Neuronal stem cell (in vitro differentiated cells): ENCODE results near the gene ZNF248.

Experiments used
- DNase-seq: peaks from one replicate; pipeline ENCODE4 v3.0.0-alpha.2; 2013; ENCODE audit warnings: low spot score
- H2AFZ ChIP-seq: one replicate; pipeline ENCODE4 v1.6.1; 2013; ENCODE audit warnings: mild to moderate bottlenecking, low read length, inconsistent platforms
- H2AK5ac ChIP-seq: 2 replicates; pipeline ENCODE4 v1.6.1; 2013; ENCODE audit warnings: low read depth, mild to moderate bottlenecking, inconsistent platforms, low read length, moderate library complexity, mixed read lengths
- H2BK120ac ChIP-seq: 2 replicates; pipeline ENCODE4 v1.6.1; 2013; ENCODE audit warnings: low read depth, mild to moderate bottlenecking, inconsistent platforms, low read length, moderate library complexity, mixed read lengths
- H2BK12ac ChIP-seq: one replicate; pipeline ENCODE4 v1.6.1; 2013; ENCODE audit warnings: low read length, inconsistent platforms
- H2BK15ac ChIP-seq: 2 replicates; pipeline ENCODE4 v1.6.1; 2013; ENCODE audit warnings: mild to moderate bottlenecking, low read length, inconsistent platforms, mixed read lengths
- H2BK5ac ChIP-seq: one replicate; pipeline ENCODE4 v1.6.1; 2013; ENCODE audit warnings: inconsistent platforms, mild to moderate bottlenecking, low read length, moderate library complexity
- H3K14ac ChIP-seq: one replicate; pipeline ENCODE4 v1.6.1; 2013; ENCODE audit warnings: low read length, inconsistent platforms
- H3K18ac ChIP-seq: 2 replicates; pipeline ENCODE4 v1.6.1; 2013; ENCODE audit warnings: low read length, inconsistent platforms
- H3K23ac ChIP-seq: 2 replicates; pipeline ENCODE4 v1.6.1; 2013; ENCODE audit warnings: low read depth, mild to moderate bottlenecking, mixed read lengths, low read length, inconsistent platforms; ENCODE audit not compliant: poor library complexity
- H3K27ac ChIP-seq: replicated peaks from 3 replicates; pipeline ENCODE4 v1.5.1; 2013; ENCODE audit warnings: low read length, inconsistent platforms
- H3K27me3 ChIP-seq, 3 experiments: 2 replicates each; pipeline ENCODE4 v1.6.1; 2013; ENCODE audit warnings: low read length in 3 of 3, mild to moderate bottlenecking in 2 of 3, inconsistent platforms in 1 of 3, low read depth in 1 of 3, mixed read lengths in 1 of 3, moderate library complexity in 1 of 3; ENCODE audit not compliant: control insufficient read depth in 3 of 3, insufficient read depth in 3 of 3
- H3K36me3 ChIP-seq, 2 donors: replicated peaks in 1 of 2; 2 replicates each; pipeline ENCODE4 v1.6.1; 2013; ENCODE audit warnings: low read length in 2 of 2; ENCODE audit not compliant: control insufficient read depth in 2 of 2, insufficient read depth in 2 of 2
- H3K4ac ChIP-seq: 2 replicates; pipeline ENCODE4 v1.6.1; 2013; ENCODE audit warnings: inconsistent platforms, mild to moderate bottlenecking, low read length, moderate library complexity
- H3K4me1 ChIP-seq, 2 donors: 1 replicate in 1 of 2; 2 replicates in 1 of 2; pipeline ENCODE4 v1.6.1; 2013; ENCODE audit warnings: low read length in 2 of 2, low read depth in 1 of 2; ENCODE audit not compliant: control insufficient read depth in 2 of 2, insufficient read depth in 1 of 2
- H3K4me2 ChIP-seq: one replicate; pipeline ENCODE4 v1.6.1; 2013; ENCODE audit warnings: mild to moderate bottlenecking, low read length, inconsistent platforms; ENCODE audit not compliant: insufficient read depth, poor library complexity, severe bottlenecking
- H3K4me3 ChIP-seq, 2 donors: 2 replicates each; pipeline ENCODE4 v1.5.1; 2013; ENCODE audit warnings: low read length in 2 of 2, mild to moderate bottlenecking in 2 of 2, inconsistent platforms in 1 of 2, moderate library complexity in 1 of 2
- H3K79me1 ChIP-seq: one replicate; pipeline ENCODE4 v1.6.1; 2013; ENCODE audit warnings: low read depth, mild to moderate bottlenecking, inconsistent platforms, low read length, moderate library complexity
- H3K9ac ChIP-seq: one replicate; pipeline ENCODE4 v1.6.1; 2013; ENCODE audit warnings: mild to moderate bottlenecking, low read depth, low read length, inconsistent platforms; ENCODE audit not compliant: poor library complexity
- H3K9me3 ChIP-seq, 2 donors: replicated peaks in 1 of 2; 2 replicates each; pipeline versions ENCODE3 to v1.6.1; 2013; ENCODE audit warnings: low read length in 2 of 2, mild to moderate bottlenecking in 2 of 2, inconsistent platforms in 1 of 2, low read depth in 1 of 2, mixed read lengths in 1 of 2, moderate library complexity in 1 of 2; ENCODE audit not compliant: control insufficient read depth in 2 of 2, insufficient read depth in 1 of 2
- H4K8ac ChIP-seq: one replicate; pipeline ENCODE4 v1.6.1; 2013; ENCODE audit warnings: low read depth, mild to moderate bottlenecking, inconsistent platforms, low read length, moderate library complexity
- H4K91ac ChIP-seq: one replicate; pipeline ENCODE4 v1.6.1; 2013; ENCODE audit warnings: low read length, low read depth, mild to moderate bottlenecking, inconsistent platforms; ENCODE audit not compliant: poor library complexity
- WGBS, 2 donors: extraction: QIAGEN DNeasy Blood & Tissue Kit; methylation state at CpG; one replicate each; pipeline ENCODE4 v1.1.7; 2013; ENCODE audit warnings: missing lambda C conversion rate in 2 of 2, mixed read lengths in 1 of 2; ENCODE audit not compliant: insufficient read length in 2 of 2, insufficient replicate concordance in 1 of 2; ENCODE audit errors: extremely low coverage in 2 of 2; 5-methylcytosine and 5-hydroxymethylcytosine counted together

The ZNF248 gene

GRCh38 chr10:37754538-37755323, 102.7 kb downstream of the ZNF248 start:
- Histone ChIP-seq H2BK15ac (no peak overlapping the region), H2AK5ac (no peak overlapping the region), H3K79me1 (no peaks in the 10 kb centered on the region), H3K14ac (no peak overlapping the region), H3K27me3 (no peaks in the 10 kb centered on the region), H4K91ac (no peak overlapping the region), H2BK120ac (no peak overlapping the region), H2BK12ac (no peak overlapping the region), H2AFZ (no peak overlapping the region), H3K4me2 (no peak overlapping the region), H3K4me3 (no peak overlapping the region), H3K4me1 (no peaks in the 10 kb centered on the region), H4K8ac (no peak overlapping the region), H3K9ac (no peak overlapping the region), H3K9me3 (peaks cover 0 to 35% of the 10 kb centered on the region in 2 donors), H3K36me3 (no peaks in the 10 kb centered on the region), H3K23ac (no peak overlapping the region), H3K18ac (no peak overlapping the region), H3K4ac (no peak overlapping the region), H2BK5ac (no peak overlapping the region), H3K27ac (no peak overlapping the region)
- WGBS, 2 donors = no CpG with 5 or more reads among the region's 2 CpGs
- DNase-seq = no peak

- no peak for DNase-seq
- Histone ChIP-seq H3K27ac (no peak overlapping the region), H2BK15ac (no peak overlapping the region), H3K18ac (no peak overlapping the region), H3K4me1 (no peaks in the 10 kb centered on the region), H3K23ac (no peak overlapping the region), H3K4ac (no peak overlapping the region), H2BK120ac (no peak overlapping the region), H3K4me2 (no peak overlapping the region), H2BK12ac (no peak overlapping the region), H3K27me3 (no peaks in the 10 kb centered on the region), H3K14ac (no peak overlapping the region), H3K9ac (no peak overlapping the region), H2AFZ (no peak overlapping the region), H3K36me3 (no peaks in the 10 kb centered on the region), H2BK5ac (no peak overlapping the region), H3K4me3 (no peak overlapping the region), H3K79me1 (no peaks in the 10 kb centered on the region), H2AK5ac (no peak overlapping the region), H4K8ac (no peak overlapping the region), H3K9me3 (peaks cover 0 to 37% of the 10 kb centered on the region in 2 donors), H4K91ac (no peak overlapping the region)
- no CpG with 5 or more reads among the region's 2 CpGs for WGBS, 2 donors
Observed at GRCh38 chr10:37752334-37752875, 105.0 kb downstream of the ZNF248 start.

GRCh38 chr10:37748170-37748569, 109.2 kb downstream of the ZNF248 start:
- Histone ChIP-seq H3K27ac (no peak overlapping the region), H4K91ac (no peak overlapping the region), H3K4me1 (no peaks in the 10 kb centered on the region), H3K36me3 (no peaks in the 10 kb centered on the region), H2BK120ac (no peak overlapping the region), H2BK15ac (no peak overlapping the region), H3K27me3 (no peaks in the 10 kb centered on the region), H3K23ac (no peak overlapping the region), H2AFZ (no peak overlapping the region), H2AK5ac (no peak overlapping the region), H3K4me2 (no peak overlapping the region), H3K18ac (no peak overlapping the region), H3K14ac (no peak overlapping the region), H3K79me1 (no peaks in the 10 kb centered on the region), H3K9me3 (peaks cover 0 to 36% of the 10 kb centered on the region in 2 donors), H3K4ac (no peak overlapping the region), H2BK5ac (no peak overlapping the region), H3K9ac (no peak overlapping the region), H4K8ac (no peak overlapping the region), H3K4me3 (no peak overlapping the region), H2BK12ac (no peak overlapping the region)
- DNase-seq = no peak
- WGBS, 2 donors = no CpG with 5 or more reads among the region's 4 CpGs

GRCh38 chr10:37747081-37747480, 110.3 kb downstream of the ZNF248 start:
- Histone ChIP-seq H2BK120ac (no peak overlapping the region), H3K79me1 (no peaks in the 10 kb centered on the region), H4K91ac (no peak overlapping the region), H2BK15ac (no peak overlapping the region), H2AFZ (no peak overlapping the region), H3K4me2 (no peak overlapping the region), H3K18ac (no peak overlapping the region), H3K27me3 (no peaks in the 10 kb centered on the region), H4K8ac (no peak overlapping the region), H3K23ac (no peak overlapping the region), H3K14ac (no peak overlapping the region), H3K9ac (no peak overlapping the region), H3K36me3 (no peaks in the 10 kb centered on the region), H3K4me1 (no peaks in the 10 kb centered on the region), H3K4me3 (no peak overlapping the region), H2BK5ac (no peak overlapping the region), H2BK12ac (no peak overlapping the region), H3K27ac (no peak overlapping the region), H3K9me3 (peaks cover 0 to 30% of the 10 kb centered on the region in 2 donors), H2AK5ac (no peak overlapping the region), H3K4ac (no peak overlapping the region)
- WGBS, 2 donors = no CpG with 5 or more reads among the region's 5 CpGs
- DNase-seq = no peak
